A549 (cell line): ENCODE data around the gene NSUN7. TPM values are rescaled to one million over a fixed set of nuclear protein-coding genes. Genes with fewer than 3 reads are reported as not detected.

Experiments used
- ATAC-seq, 2 experiments: fragments of 200-7000 bp in 1 of 2; fragments of >200 bp in 1 of 2; cut with Nextera tagmentation in 1 of 2; cut with Tn5 transposase in 1 of 2; 3 replicates each; pipeline versions ENCODE4 v1.8.0 to v1.9.1; 2018 to 2020; ENCODE audit warnings: mild to moderate bottlenecking in 1 of 2, moderate library complexity in 1 of 2
- CTCF ChIA-PET: fragments of 300-600 bp; sonication (Branson Sonifier 250); formaldehyde crosslinking; extraction: SDS; loops from one replicate; lab custom pipeline; 2021; ENCODE audit warnings: antibody characterized with exemption, inconsistent platforms; lab: Yijun Ruan, JAX
- POLR2A ChIA-PET: fragments of 350-600 bp; formaldehyde crosslinking; extraction: SDS; loops from one replicate; lab custom pipeline; 2021; ENCODE audit warnings: antibody characterized with exemption, inconsistent platforms; lab: Yijun Ruan, JAX
- DNase-seq, 2 experiments: peaks; one replicate each; pipeline versions ENCODE4 v3.0.0 to v3.0.0-alpha.2; 2011 to 2016; ENCODE audit warnings: low read depth in 1 of 2, low spot score in 1 of 2
- FAIRE-seq: peaks from 2 replicates; lab custom pipeline; 2011; peaks lifted over from hg19 to GRCh38; lab: Jason Lieb, UNC
- H3K27ac ChIP-seq, 2 experiments: fragments of >200 bp; sonication (Bioruptor Twin); formaldehyde crosslinking; 3 replicates each; pipeline ENCODE4 v1.5.1; 2016 to 2017
- H3K4me1 ChIP-seq: fragments of >200 bp; sonication (Bioruptor Twin); formaldehyde crosslinking; 3 replicates; pipeline ENCODE4 v1.6.1; 2016
- H3K4me2 ChIP-seq: fragments of >200 bp; sonication (Bioruptor Twin); formaldehyde crosslinking; 3 replicates; pipeline ENCODE4 v1.6.1; 2016
- H3K4me3 ChIP-seq: fragments of >200 bp; sonication (Bioruptor Twin); formaldehyde crosslinking; 3 replicates; pipeline ENCODE4 v1.5.1; 2016
- H3K9me3 ChIP-seq: fragments of >200 bp; sonication (Bioruptor Twin); formaldehyde crosslinking; 3 replicates; pipeline ENCODE4 v1.6.1; 2016
- BCL3 ChIP-seq: fragments of >200 bp; sonication (Bioruptor Twin); formaldehyde crosslinking; IDR thresholded peaks from 3 replicates; pipeline ENCODE4 v1.6.1; 2016
- CBX2 ChIP-seq: fragments of 200-600 bp; sonication (generic); IDR thresholded peaks from 2 replicates; pipeline ENCODE4 v1.6.1; 2016; ENCODE audit warnings: low read depth, mild to moderate bottlenecking, borderline replicate concordance
- CHD2 ChIP-seq: fragments of 150-350 bp; IDR thresholded peaks from 2 replicates; pipeline ENCODE4 v1.6.1; 2014; ENCODE audit warnings: low read length; ENCODE audit not compliant: partially characterized antibody
- EHF ChIP-seq: fragments of 250-450 bp; sonication (Bioruptor Pico); IDR thresholded peaks from 2 replicates; pipeline ENCODE4 v1.5.0; 2020; ENCODE audit warnings: mild to moderate bottlenecking
- EP300 ChIP-seq, 2 experiments: fragments of >200 bp; sonication (Bioruptor Twin); formaldehyde crosslinking; IDR thresholded peaks; 2 replicates in 1 of 2; 3 replicates in 1 of 2; pipeline ENCODE4 v1.6.1; 2016 to 2017
- FOSB ChIP-seq: fragments of 250-450 bp; sonication (Bioruptor Pico); IDR thresholded peaks from 2 replicates; pipeline ENCODE4 v1.5.0; 2020; ENCODE audit warnings: mild to moderate bottlenecking, moderate library complexity
- HOXA7 ChIP-seq: fragments of 250-450 bp; sonication (Bioruptor Pico); IDR thresholded peaks from 2 replicates; pipeline ENCODE4 v1.5.0; 2020; ENCODE audit warnings: mild to moderate bottlenecking, moderate library complexity
- MAFK ChIP-seq: fragments of 450-650 bp; IDR thresholded peaks from 2 replicates; pipeline ENCODE4 v1.6.1; 2014; ENCODE audit not compliant: partially characterized antibody
- MYC ChIP-seq: IDR thresholded peaks from 2 replicates; pipeline ENCODE4 v1.6.1; 2012; ENCODE audit warnings: mild to moderate bottlenecking, inconsistent platforms, low read length, improper control_type of control experiment, borderline replicate concordance
- NR3C1 ChIP-seq: fragments of >200 bp; sonication (Bioruptor Twin); formaldehyde crosslinking; IDR thresholded peaks from 3 replicates; pipeline ENCODE4 v1.6.1; 2017
- PBX3 ChIP-seq: IDR thresholded peaks from 2 replicates; pipeline ENCODE4 v1.6.1; 2012
- PHF8 ChIP-seq: fragments of 200-600 bp; sonication (generic); IDR thresholded peaks from 2 replicates; pipeline ENCODE4 v1.6.1; 2016; ENCODE audit warnings: low read depth, mild to moderate bottlenecking, antibody characterized with exemption, moderate library complexity, borderline replicate concordance
- POLR2AphosphoS2 ChIP-seq: conservative IDR thresholded peaks from 2 replicates; pipeline ENCODE4 v1.6.1; 2012; ENCODE audit warnings: low read length, improper control_type of control experiment, inconsistent platforms
- RAD21 ChIP-seq, 2 experiments: fragments of >200 bp in 1 of 2; sonication (Bioruptor Twin) in 1 of 2; formaldehyde crosslinking in 1 of 2; IDR thresholded peaks in 1 of 2; conservative IDR thresholded peaks in 1 of 2; 2 replicates in 1 of 2; 3 replicates in 1 of 2; pipeline ENCODE4 v1.6.1; 2012 to 2018; ENCODE audit warnings: inconsistent platforms in 1 of 2
- RFX5 ChIP-seq: fragments of 450-650 bp; IDR thresholded peaks from 2 replicates; pipeline ENCODE4 v1.7.1; 2014; ENCODE audit warnings: antibody characterized with exemption, mild to moderate bottlenecking, moderate library complexity
- TFCP2L1 ChIP-seq: fragments of 250-450 bp; sonication (Bioruptor Pico); IDR thresholded peaks from 2 replicates; pipeline ENCODE4 v1.5.0; 2021; ENCODE audit warnings: mild to moderate bottlenecking
- TP53 ChIP-seq: fragments of 250-450 bp; sonication (Bioruptor Pico); IDR thresholded peaks from 2 replicates; pipeline ENCODE4 v1.5.0; 2021; ENCODE audit warnings: mild to moderate bottlenecking, moderate library complexity
- ZSCAN20 ChIP-seq: fragments of 250-450 bp; sonication (Bioruptor Pico); IDR thresholded peaks from 2 replicates; pipeline ENCODE4 v1.8.0; 2022; ENCODE audit warnings: mild to moderate bottlenecking, moderate library complexity
- WGBS: methylation state at CpG from one replicate; pipeline ENCODE4 v1.1.6; 2017; ENCODE audit errors: missing lambda C conversion rate; 5-methylcytosine and 5-hydroxymethylcytosine counted together
- polyA plus RNA-seq, 4 experiments: library from polyadenylated mRNA; depleted of rRNA in 3 of 4; stranded (reverse); fragments of >200 nt; fragmentation: RNase III in 1 of 4; extraction: RNeasy Plus Mini Kit Qiagen cat#74134 plus additional on column Dnase treatment in 1 of 4; gene quantifications; 2 replicates in 3 of 4; 3 replicates in 1 of 4; pipeline ENCODE4 v1.2.3, GENCODE V29; 2011 to 2017
- TF ChIP-seq, protein P1 (sequence below): fragments of 150-350 bp; IDR thresholded peaks from 2 replicates; pipeline ENCODE4 v1.6.1; 2014; ENCODE audit warnings: low read depth, mild to moderate bottlenecking, low read length
- TF ChIP-seq, protein P2 (sequence below): fragments of 250-450 bp; sonication (Bioruptor Pico); IDR thresholded peaks from 2 replicates; pipeline ENCODE4 v1.5.0; 2020; ENCODE audit warnings: low read depth, mild to moderate bottlenecking, moderate library complexity

NSUN7 gene
- polyA plus RNA-seq, 2 of the 4 experiments (the other 2 are of a cell fraction): 0.65 to 1.4 TPM

GRCh38 chr4:40731792-40732245, 17.9 kb upstream of the NSUN7 start:
- FAIRE-seq (no peak), DNase-seq (no peak), ATAC-seq (no peak)
- no peak overlapping the region for H3K4me3 ChIP-seq
- POLR2A ChIA-PET: no interaction called here
- CTCF ChIA-PET: interaction anchor here (0.7 to 0.9 kb wide), 2 partner anchors 8 to 193 kb away, joined by 3 read pairs; no protein-coding TSS in a partner anchor
- H3K4me1 ChIP-seq: peaks cover 6% of the 10 kb centered on the region; the same call in 1 of the 3 replicates
- 61% methylated on average over 6 of the region's 6 CpGs for WGBS
- TF ChIP-seq POLR2AphosphoS2: no peak
- no peak for TF ChIP-seq HOXA7
- TF ChIP-seq FOSB (CRISPR knock-in tag): no peak
- TF ChIP-seq, protein P1, sequence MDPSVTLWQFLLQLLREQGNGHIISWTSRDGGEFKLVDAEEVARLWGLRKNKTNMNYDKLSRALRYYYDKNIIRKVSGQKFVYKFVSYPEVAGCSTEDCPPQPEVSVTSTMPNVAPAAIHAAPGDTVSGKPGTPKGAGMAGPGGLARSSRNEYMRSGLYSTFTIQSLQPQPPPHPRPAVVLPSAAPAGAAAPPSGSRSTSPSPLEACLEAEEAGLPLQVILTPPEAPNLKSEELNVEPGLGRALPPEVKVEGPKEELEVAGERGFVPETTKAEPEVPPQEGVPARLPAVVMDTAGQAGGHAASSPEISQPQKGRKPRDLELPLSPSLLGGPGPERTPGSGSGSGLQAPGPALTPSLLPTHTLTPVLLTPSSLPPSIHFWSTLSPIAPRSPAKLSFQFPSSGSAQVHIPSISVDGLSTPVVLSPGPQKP: no peak
- TF ChIP-seq RFX5: no peak
- TF ChIP-seq BCL3: no peak
- TF ChIP-seq RAD21 (conservative IDR thresholded peaks at IDR 0.05 in 1 of 2, IDR thresholded peaks at IDR 0.05 in 1 of 2): no peak
- TF ChIP-seq, protein P2, sequence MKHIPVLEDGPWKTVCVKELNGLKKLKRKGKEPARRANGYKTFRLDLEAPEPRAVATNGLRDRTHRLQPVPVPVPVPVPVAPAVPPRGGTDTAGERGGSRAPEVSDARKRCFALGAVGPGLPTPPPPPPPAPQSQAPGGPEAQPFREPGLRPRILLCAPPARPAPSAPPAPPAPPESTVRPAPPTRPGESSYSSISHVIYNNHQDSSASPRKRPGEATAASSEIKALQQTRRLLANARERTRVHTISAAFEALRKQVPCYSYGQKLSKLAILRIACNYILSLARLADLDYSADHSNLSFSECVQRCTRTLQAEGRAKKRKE: no peak
- TF ChIP-seq ZSCAN20 (CRISPR knock-in tag): no peak
- TF ChIP-seq NR3C1: no peak
- TF ChIP-seq PHF8: no peak
- TF ChIP-seq MYC: no peak
- no peak for TF ChIP-seq EP300 (IDR thresholded peaks at IDR 0.05)
- no peak overlapping the region for H3K4me2 ChIP-seq
- H3K27ac ChIP-seq: no peak overlapping the region
- no peaks in the 10 kb centered on the region for H3K9me3 ChIP-seq

- DNase-seq (no peak), FAIRE-seq (no peak), ATAC-seq (no peak)
- POLR2A ChIA-PET: no interaction called here
- no peaks in the 10 kb centered on the region for H3K9me3 ChIP-seq
- H3K4me3 ChIP-seq: no peak overlapping the region
- no peak for TF ChIP-seq EHF
- no peak for TF ChIP-seq PBX3
- no peak for TF ChIP-seq MAFK
- no peak for TF ChIP-seq CBX2
- TF ChIP-seq CHD2: no peak
- no peak for TF ChIP-seq POLR2AphosphoS2
- TF ChIP-seq TP53 (CRISPR knock-in tag): no peak
- TF ChIP-seq, protein P1: no peak
- no peak for TF ChIP-seq TFCP2L1
- CTCF ChIA-PET: interaction anchor here (1.5 kb wide), 1 partner anchor 164 kb away, joined by 8 read pairs; no protein-coding TSS in a partner anchor
- H3K4me1 ChIP-seq: peaks cover 6% of the 10 kb centered on the region; the same call in 1 of the 3 replicates
- H3K27ac ChIP-seq: no peak overlapping the region
- 75% methylated on average over 7 of the region's 7 CpGs for WGBS
- H3K4me2 ChIP-seq: no peak overlapping the region
Observed at GRCh38 chr4:40733752-40734151, 16.0 kb upstream of the NSUN7 start.
